CD4-positive, alpha-beta T cell (primary cell): ENCODE measurements around the gene HESX1. TPM values are rescaled to one million over a fixed set of nuclear protein-coding genes. Genes with fewer than 3 reads are reported as not detected.
A peak's percentile ranks its signal among the peaks of the same experiment; 100 is the strongest.

ENCODE experiments used
- ATAC-seq: fragments of 200-7000 bp; cut with Tn5 transposase; one replicate; pipeline ENCODE4 v1.10.0; 2022; ENCODE audit warnings: mild to moderate bottlenecking; ENCODE audit not compliant: poor library complexity
- CTCF ChIA-PET: fragments of 350-600 bp; sonication (Branson Sonifier 250); formaldehyde crosslinking; loops from one replicate; lab custom pipeline; 2021; ENCODE audit warnings: antibody characterized with exemption, inconsistent platforms; lab: Charles Lee
- POLR2A ChIA-PET: fragments of 350-600 bp; sonication (Branson Sonifier 250); formaldehyde crosslinking; loops from one replicate; lab custom pipeline; 2021; ENCODE audit warnings: antibody characterized with exemption, inconsistent platforms; lab: Charles Lee
- DNase-seq, 14 experiments: peaks; one replicate each; pipeline ENCODE4 v3.0.0-alpha.2; 2013 to 2020; ENCODE audit warnings: mixed read lengths in 2 of 14
- H3K27ac ChIP-seq, 2 donors: one replicate each; pipeline versions ENCODE4 v1.5.1 to v1.7.0; 2013; ENCODE audit warnings: low read length in 2 of 2, low read depth in 1 of 2, mild to moderate bottlenecking in 1 of 2
- H3K27me3 ChIP-seq, 2 experiments: 1 replicate in 1 of 2; 2 replicates in 1 of 2; pipeline versions ENCODE4 v1.6.1 to v1.7.0; 2013; ENCODE audit warnings: low read length in 2 of 2, control low read depth in 1 of 2, mild to moderate bottlenecking in 1 of 2, moderate library complexity in 1 of 2; ENCODE audit not compliant: insufficient read depth in 2 of 2, control insufficient read depth in 1 of 2
- H3K36me3 ChIP-seq: one replicate; pipeline ENCODE4 v1.6.1; 2013; ENCODE audit warnings: low read length, control low read depth; ENCODE audit not compliant: insufficient read depth
- H3K4me1 ChIP-seq: one replicate; pipeline ENCODE4 v1.6.1; 2013; ENCODE audit warnings: low read length, control low read depth; ENCODE audit not compliant: insufficient read depth
- H3K4me3 ChIP-seq: one replicate; pipeline ENCODE4 v1.5.1; 2013; ENCODE audit warnings: mild to moderate bottlenecking, low read length, moderate library complexity
- H3K9me3 ChIP-seq, 2 experiments: 1 replicate in 1 of 2; 2 replicates in 1 of 2; pipeline versions ENCODE4 v1.6.1 to v1.7.0; 2013; ENCODE audit warnings: low read length in 2 of 2, mild to moderate bottlenecking in 2 of 2, control low read depth in 1 of 2, moderate library complexity in 1 of 2; ENCODE audit not compliant: control insufficient read depth in 1 of 2, insufficient read depth in 1 of 2
- H3K27ac Mint-ChIP-seq: one replicate; pipeline ENCODE4 v1.8.0; 2020; ENCODE audit warnings: mixed read lengths
- H3K27me3 Mint-ChIP-seq: one replicate; pipeline ENCODE4 v1.8.0; 2021; ENCODE audit warnings: mixed read lengths
- H3K36me3 Mint-ChIP-seq: one replicate; pipeline ENCODE4 v1.8.0; 2021; ENCODE audit warnings: low read depth, mixed read lengths
- H3K4me1 Mint-ChIP-seq: one replicate; pipeline ENCODE4 v1.8.0; 2021; ENCODE audit warnings: low read depth, mixed read lengths
- H3K4me3 Mint-ChIP-seq: one replicate; pipeline ENCODE4 v1.8.0; 2020; ENCODE audit warnings: mild to moderate bottlenecking, mixed read lengths
- H3K9me3 Mint-ChIP-seq: one replicate; pipeline ENCODE4 v1.8.0; 2020; ENCODE audit warnings: mixed read lengths
- CTCF ChIP-seq: fragments of 200-600 bp; IDR thresholded peaks from one replicate; pipeline ENCODE4 v1.8.0; 2022; ENCODE audit warnings: antibody characterized with exemption, mild to moderate bottlenecking
- intact Hi-C, 2 experiments: fragments of 100-400 bp; cut with DNase I in 1 of 2; cut with micrococcal nuclease in 1 of 2; formaldehyde crosslinking; loops; one replicate each; pipeline versions ENCODE4 v1.15.1 to v1.9.0; 2023 to 2025; cut with DNase I, micrococcal nuclease
- total RNA-seq, 174 experiments: library from RNA in 2 of 174; stranded (reverse) in 2 of 174; gene quantifications; one replicate each; pipeline ENCODE4 v1.2.3 and lab custom pipeline; 2021 to 2026

HESX1 gene
- total RNA-seq, 2 experiments from 2014 or later = 0.39 TPM; not detected in 1

- H3K4me3 Mint-ChIP-seq = peak overlapping the region; percentile 57
- Histone ChIP-seq H3K4me3 (no peak overlapping the region), H3K36me3 (no peaks in the 10 kb centered on the region), H3K27me3 (peaks cover 49 to 77% of the 10 kb centered on the region in 2 experiments), H3K27ac (no peak overlapping the region), H3K4me1 (peaks cover 22% of the 10 kb centered on the region), H3K9me3 (no peaks in the 10 kb centered on the region)
- peaks cover 20% of the 10 kb centered on the region for H3K4me1 Mint-ChIP-seq
- POLR2A ChIA-PET = no interaction called here
- no peaks in the 10 kb centered on the region for H3K9me3 Mint-ChIP-seq
- H3K36me3 Mint-ChIP-seq = no peaks in the 10 kb centered on the region
- intact Hi-C loops = no loop called here
- peaks cover 85% of the 10 kb centered on the region for H3K27me3 Mint-ChIP-seq
- DNase-seq (no peak), ATAC-seq (no peak)
- CTCF ChIA-PET = no interaction called here
- no peak overlapping the region for H3K27ac Mint-ChIP-seq
- no peak for TF ChIP-seq CTCF
These were observed 33.1 kb downstream of the HESX1 start for GRCh38 chr3:57166660-57167059.

- H3K27ac Mint-ChIP-seq = no peak overlapping the region
- Histone ChIP-seq H3K27me3 (peaks cover 46 to 75% of the 10 kb centered on the region in 2 experiments), H3K36me3 (no peaks in the 10 kb centered on the region), H3K4me3 (no peak overlapping the region), H3K27ac (no peak overlapping the region), H3K9me3 (no peaks in the 10 kb centered on the region), H3K4me1 (peaks cover 22% of the 10 kb centered on the region)
- H3K4me1 Mint-ChIP-seq = peaks cover 20% of the 10 kb centered on the region
- CTCF ChIA-PET = no interaction called here
- H3K4me3 Mint-ChIP-seq = peak overlapping the region; percentile 86
- peaks cover 88% of the 10 kb centered on the region for H3K27me3 Mint-ChIP-seq
- no peak for ATAC-seq
- no peaks in the 10 kb centered on the region for H3K36me3 Mint-ChIP-seq
- no peak for DNase-seq
- intact Hi-C loops = no loop called here
- H3K9me3 Mint-ChIP-seq = no peaks in the 10 kb centered on the region
- POLR2A ChIA-PET = no interaction called here
- TF ChIP-seq CTCF = no peak
These were observed 34.1 kb downstream of the HESX1 start for GRCh38 chr3:57165641-57166040.

- no peaks in the 10 kb centered on the region for H3K9me3 Mint-ChIP-seq
- H3K27ac ChIP-seq = no peak within 1 kb of the TSS
- peaks cover 42 to 70% of the 10 kb centered on the region in 2 experiments for H3K27me3 ChIP-seq
- H3K27me3 Mint-ChIP-seq = peaks cover 86% of the 10 kb centered on the region
- peak within 1 kb of the TSS; percentile 37 for H3K4me3 ChIP-seq
- DNase-seq (peak in 10 of 14 experiments; percentile 8 to 75 (median 20)), ATAC-seq (peak; percentile 32)
- ChIA-PET POLR2A (no interaction called here), CTCF (no interaction called here)
- TF ChIP-seq CTCF = no peak
- peak within 1 kb of the TSS; percentile 86 for H3K4me3 Mint-ChIP-seq
- H3K9me3 ChIP-seq = no peaks in the 10 kb centered on the region
- H3K36me3 ChIP-seq = no peaks in the 10 kb centered on the region
- no peaks in the 10 kb centered on the region for H3K36me3 Mint-ChIP-seq
- no peak within 1 kb of the TSS for H3K27ac Mint-ChIP-seq
- intact Hi-C loops = no loop called here
- H3K4me1 Mint-ChIP-seq = peaks cover 20% of the 10 kb centered on the region
- peaks cover 17% of the 10 kb centered on the region for H3K4me1 ChIP-seq
These were observed 34.9 kb downstream of the HESX1 start, which contains the start of gene IL17RD for GRCh38 chr3:57164657-57165573. TSS of gene IL17RD (minus strand) at chr3:57165353. CDS start at chr3:57165286, 67 bp downstream.
